GM18858 (cell line): Measurements from ENCODE around the gene NEGR1.

Source experiments
- ATAC-seq: cut with Tn5 transposase; IDR thresholded peaks from one replicate; pipeline ENCODE4 v1.9.1; 2021; ENCODE audit not compliant: unreplicated experiment

NEGR1 gene

GRCh38 chr1:72235062-72235461 lies 47.3 kb downstream of the NEGR1 start:
- no peak for ATAC-seq

GRCh38 chr1:72230746-72231145 lies 51.6 kb downstream of the NEGR1 start:
- no peak for ATAC-seq

- no peak for ATAC-seq
Measured at GRCh38 chr1:72229893-72230292, 52.4 kb downstream of the NEGR1 start.

- ATAC-seq = no peak
Measured at GRCh38 chr1:72227667-72228066, 54.7 kb downstream of the NEGR1 start.

- ATAC-seq = no peak
Measured at GRCh38 chr1:72224506-72224905, 57.8 kb downstream of the NEGR1 start.

- no peak for ATAC-seq
Measured at GRCh38 chr1:72221811-72222210, 60.5 kb downstream of the NEGR1 start.

GRCh38 chr1:72218141-72218739 lies 64.1 kb downstream of the NEGR1 start:
- ATAC-seq = no peak

GRCh38 chr1:72207059-72207458 lies 75.3 kb downstream of the NEGR1 start:
- ATAC-seq = no peak

GRCh38 chr1:72202761-72203160 lies 79.6 kb downstream of the NEGR1 start:
- no peak for ATAC-seq

GRCh38 chr1:72197786-72198185 lies 84.6 kb downstream of the NEGR1 start:
- ATAC-seq = no peak

GRCh38 chr1:72186733-72187307 lies 95.5 kb downstream of the NEGR1 start:
- no peak for ATAC-seq

GRCh38 chr1:72184099-72184701 lies 98.1 kb downstream of the NEGR1 start:
- ATAC-seq = no peak

- ATAC-seq = no peak
Measured at GRCh38 chr1:72182859-72183258, 99.5 kb downstream of the NEGR1 start.

- no peak for ATAC-seq
Measured at GRCh38 chr1:72178266-72178665, 104.1 kb downstream of the NEGR1 start.

GRCh38 chr1:72177711-72178110 lies 104.6 kb downstream of the NEGR1 start:
- no peak for ATAC-seq

- no peak for ATAC-seq
Measured at GRCh38 chr1:72170246-72170645, 112.1 kb downstream of the NEGR1 start.

GRCh38 chr1:72166426-72166825 lies 115.9 kb downstream of the NEGR1 start:
- ATAC-seq = no peak

- ATAC-seq = no peak
Measured at GRCh38 chr1:72150508-72150907, 131.8 kb downstream of the NEGR1 start.

GRCh38 chr1:72141875-72142274 lies 140.5 kb downstream of the NEGR1 start:
- ATAC-seq = no peak

- ATAC-seq = no peak
Measured at GRCh38 chr1:72140222-72140621, 142.1 kb downstream of the NEGR1 start.

GRCh38 chr1:72137656-72138055 lies 144.7 kb downstream of the NEGR1 start:
- no peak for ATAC-seq

GRCh38 chr1:72129869-72130268 lies 152.5 kb downstream of the NEGR1 start:
- no peak for ATAC-seq
